HEK293T (cell line): ENCODE data around the gene MGST2.

Source experiments
- CTCF ChIA-PET: fragments of 350-600 bp; formaldehyde crosslinking; extraction: SDS; loops from one replicate; lab custom pipeline; 2021; ENCODE audit warnings: antibody characterized with exemption, inconsistent platforms; lab: Yijun Ruan, JAX
- POLR2A ChIA-PET: fragments of 350-600 bp; formaldehyde crosslinking; extraction: SDS; loops from one replicate; lab custom pipeline; 2020; ENCODE audit warnings: antibody characterized with exemption, inconsistent platforms; lab: Yijun Ruan, JAX
- DNase-seq: peaks from one replicate; pipeline ENCODE4 v3.0.0; 2012; ENCODE audit warnings: mixed read lengths; ENCODE audit errors: extremely low spot score
- ARNT ChIP-seq: fragments of 450-650 bp; IDR thresholded peaks from 2 replicates; pipeline ENCODE4 v1.6.1; 2017; ENCODE audit warnings: mild to moderate bottlenecking
- BHLHE40 ChIP-seq: fragments of 450-650 bp; IDR thresholded peaks from 2 replicates; pipeline ENCODE4 v1.6.1; 2016; ENCODE audit warnings: mild to moderate bottlenecking, moderate library complexity, borderline replicate concordance
- CTBP1 ChIP-seq: fragments of 450-650 bp; IDR thresholded peaks from 2 replicates; pipeline ENCODE4 v1.6.1; 2016; ENCODE audit warnings: borderline replicate concordance
- ELF4 ChIP-seq: fragments of 450-650 bp; IDR thresholded peaks from 2 replicates; pipeline ENCODE4 v1.6.1; 2017; ENCODE audit warnings: antibody characterized with exemption
- FOXA1 ChIP-seq: fragments of 450-650 bp; IDR thresholded peaks from 2 replicates; pipeline ENCODE4 v1.6.1; 2016; ENCODE audit warnings: mild to moderate bottlenecking
- FOXK2 ChIP-seq: fragments of 450-650 bp; IDR thresholded peaks from 2 replicates; pipeline ENCODE4 v1.6.1; 2016; ENCODE audit warnings: mild to moderate bottlenecking
- FOXM1 ChIP-seq: fragments of 450-650 bp; IDR thresholded peaks from 2 replicates; pipeline ENCODE4 v1.6.1; 2017; ENCODE audit warnings: mild to moderate bottlenecking, borderline replicate concordance
- HDGF ChIP-seq: fragments of 450-650 bp; IDR thresholded peaks from 2 replicates; pipeline ENCODE4 v1.6.1; 2017; ENCODE audit warnings: antibody characterized with exemption, borderline replicate concordance
- L3MBTL2 ChIP-seq: fragments of 450-650 bp; conservative IDR thresholded peaks from 2 replicates; pipeline ENCODE4 v1.6.1; 2016; ENCODE audit warnings: mild to moderate bottlenecking
- LEF1 ChIP-seq: fragments of 450-650 bp; IDR thresholded peaks from 2 replicates; pipeline ENCODE4 v1.6.1; 2017; ENCODE audit warnings: mild to moderate bottlenecking, borderline replicate concordance
- NFRKB ChIP-seq: fragments of 450-650 bp; IDR thresholded peaks from 2 replicates; pipeline ENCODE4 v1.6.1; 2016; ENCODE audit warnings: mild to moderate bottlenecking, moderate library complexity
- SP1 ChIP-seq: fragments of 450-650 bp; IDR thresholded peaks from 2 replicates; pipeline ENCODE4 v1.6.1; 2017
- SUZ12 ChIP-seq: fragments of 450-650 bp; IDR thresholded peaks from 2 replicates; pipeline ENCODE4 v1.6.1; 2016; ENCODE audit warnings: mild to moderate bottlenecking
- TARDBP ChIP-seq: fragments of 450-650 bp; IDR thresholded peaks from 2 replicates; pipeline ENCODE4 v1.6.1; 2016
- ZNF384 ChIP-seq: fragments of 450-650 bp; IDR thresholded peaks from 2 replicates; pipeline ENCODE4 v1.6.1; 2016
- TF ChIP-seq, protein P1 (sequence below): fragments of 450-650 bp; IDR thresholded peaks from 2 replicates; pipeline ENCODE4 v1.6.1; 2016

MGST2 gene

DNA sequence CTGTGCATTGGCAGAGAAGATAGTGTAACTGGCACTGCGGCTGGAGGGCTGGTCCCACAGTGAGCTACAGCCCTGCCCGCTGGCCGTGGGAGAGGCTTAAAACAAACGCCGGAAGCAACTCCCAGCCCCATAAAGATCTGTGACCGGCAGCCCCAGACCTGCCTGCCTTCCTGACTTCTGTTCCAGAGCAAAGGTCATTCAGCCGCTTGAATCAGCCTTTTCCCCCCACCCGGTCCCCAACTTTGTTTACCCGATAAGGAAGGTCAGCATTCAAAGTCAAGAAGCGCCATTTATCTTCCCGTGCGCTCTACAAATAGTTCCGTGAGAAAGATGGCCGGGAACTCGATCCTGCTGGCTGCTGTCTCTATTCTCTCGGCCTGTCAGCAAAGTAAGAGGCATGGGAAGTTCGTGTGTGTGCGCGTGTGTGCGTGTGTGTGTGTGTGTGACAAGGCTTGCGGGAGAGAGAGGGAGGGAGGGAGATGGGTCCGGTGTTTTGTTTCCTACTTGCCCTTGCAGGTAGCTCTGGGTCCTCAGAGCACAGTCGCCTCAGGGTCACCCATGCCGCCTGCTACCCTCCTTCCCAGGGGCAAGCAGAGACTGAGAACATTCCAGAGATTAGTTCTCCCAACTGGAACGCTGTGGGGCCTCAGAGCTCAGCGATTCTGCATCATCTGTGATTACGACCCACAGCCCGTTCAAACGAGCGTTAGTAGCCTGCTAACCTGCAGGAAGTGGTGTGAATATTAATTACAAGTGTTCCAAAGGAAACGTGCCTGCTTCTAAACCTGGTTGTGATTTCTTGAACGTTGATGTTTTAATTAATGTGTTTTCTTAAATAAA lies at the start of gene MGST2:
Gene MGST2, plus strand, starts transcription at position 130 of the 840 bp plus-strand sequence. Its CDS starts 201 bp downstream, at position 331.
- ChIA-PET POLR2A (interaction anchor here (0.9 to 1.9 kb wide), 18 partner anchors 8 to 708 kb away, joined by 3 to 19 read pairs (median 4); partner anchors contain the start of genes SCOC and SETD7), CTCF (interaction anchor here (0.5 to 3.3 kb wide), 11 partner anchors 9 to 664 kb away, joined by 3 to 33 read pairs (median 3); no protein-coding TSS in a partner anchor)
- peak; percentile 58 for DNase-seq
- TF ChIP-seq L3MBTL2 (peak; percentile 41), FOXA1 (no peak)
- TF ChIP-seq, protein P1, sequence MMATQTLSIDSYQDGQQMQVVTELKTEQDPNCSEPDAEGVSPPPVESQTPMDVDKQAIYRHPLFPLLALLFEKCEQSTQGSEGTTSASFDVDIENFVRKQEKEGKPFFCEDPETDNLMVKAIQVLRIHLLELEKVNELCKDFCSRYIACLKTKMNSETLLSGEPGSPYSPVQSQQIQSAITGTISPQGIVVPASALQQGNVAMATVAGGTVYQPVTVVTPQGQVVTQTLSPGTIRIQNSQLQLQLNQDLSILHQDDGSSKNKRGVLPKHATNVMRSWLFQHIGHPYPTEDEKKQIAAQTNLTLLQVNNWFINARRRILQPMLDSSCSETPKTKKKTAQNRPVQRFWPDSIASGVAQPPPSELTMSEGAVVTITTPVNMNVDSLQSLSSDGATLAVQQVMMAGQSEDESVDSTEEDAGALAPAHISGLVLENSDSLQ = peak; percentile 60

DNA sequence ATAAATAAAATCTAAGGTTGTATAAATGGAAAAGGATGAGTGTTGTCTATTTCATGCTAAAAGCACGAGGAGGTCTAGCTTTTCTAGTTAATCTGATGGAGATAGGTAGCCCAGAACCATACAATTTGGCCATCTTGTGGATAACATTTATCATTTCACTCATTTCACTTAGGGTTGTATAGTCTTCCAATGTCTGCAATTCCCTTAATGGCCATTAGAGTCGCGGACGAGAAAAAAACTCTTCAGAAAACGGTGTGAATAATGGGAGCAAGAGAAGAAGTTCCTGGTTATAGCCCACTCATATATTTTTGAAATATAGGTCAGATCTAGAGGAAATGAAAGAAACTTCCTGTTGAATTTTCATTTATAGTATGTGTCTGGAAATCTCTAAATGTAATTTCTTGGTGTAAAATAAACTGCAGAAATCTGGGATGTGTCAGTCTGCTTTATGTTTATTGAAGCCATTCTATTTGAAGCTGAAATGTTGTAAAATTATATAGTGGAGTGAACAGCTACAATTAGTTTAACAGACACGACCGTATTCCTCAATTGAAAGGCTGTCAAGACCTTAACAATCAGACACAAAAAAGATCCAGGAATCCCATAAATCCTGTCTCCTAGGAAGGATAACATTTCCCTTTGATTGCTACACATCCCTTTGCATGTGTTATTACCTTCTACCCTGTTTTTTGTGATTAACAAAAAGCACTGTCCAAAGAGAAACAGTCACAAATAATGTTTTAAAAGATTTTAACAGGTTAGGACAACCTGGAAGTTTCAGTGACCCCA lies 47.7 kb upstream of the MGST2 start:
- ChIA-PET CTCF (interaction anchor here (0.7 to 1.9 kb wide), 5 partner anchors 11 to 117 kb away, joined by 3 to 10 read pairs (median 3); no protein-coding TSS in a partner anchor), POLR2A (interaction anchor here (1.3 kb wide), 1 partner anchor 61 kb away, joined by 8 read pairs; no protein-coding TSS in a partner anchor)
- DNase-seq = no peak
- TF ChIP-seq LEF1 (no peak), FOXK2 (no peak), ELF4 (no peak), ZNF384 (peak; percentile 39; the same call in 1 of the 2 replicates)

DNA sequence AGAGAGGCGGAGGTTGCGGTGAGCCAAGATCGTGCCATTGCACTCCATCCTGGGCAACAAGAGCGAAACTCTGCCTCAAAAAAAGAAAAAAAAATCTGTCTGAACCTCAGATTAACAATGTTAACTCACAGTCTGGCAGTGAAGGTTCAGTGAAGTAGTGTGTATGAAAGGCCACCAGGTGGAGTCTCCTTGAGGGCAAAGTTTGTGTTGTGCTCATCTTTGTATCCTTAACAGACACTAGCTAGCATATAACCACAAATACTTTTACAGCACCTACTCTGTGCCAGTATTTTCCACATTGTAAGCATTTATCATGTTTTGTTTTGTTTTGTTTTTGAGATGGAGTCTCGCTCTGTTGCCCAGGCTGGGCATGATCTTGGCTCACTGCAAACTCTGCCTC lies 46.0 kb upstream of the MGST2 start:
- ChIA-PET CTCF (interaction anchor here (0.7 to 2.2 kb wide), 11 partner anchors 10 to 37 kb away, joined by 3 to 20 read pairs (median 5); no protein-coding TSS in a partner anchor), POLR2A (interaction anchor here (0.8 kb wide), 1 partner anchor 63 kb away, joined by 3 read pairs; the partner anchor contains the start of gene SETD7)
- peak; percentile 45 for DNase-seq
- TF ChIP-seq BHLHE40 (no peak), CTBP1 (no peak)

DNA sequence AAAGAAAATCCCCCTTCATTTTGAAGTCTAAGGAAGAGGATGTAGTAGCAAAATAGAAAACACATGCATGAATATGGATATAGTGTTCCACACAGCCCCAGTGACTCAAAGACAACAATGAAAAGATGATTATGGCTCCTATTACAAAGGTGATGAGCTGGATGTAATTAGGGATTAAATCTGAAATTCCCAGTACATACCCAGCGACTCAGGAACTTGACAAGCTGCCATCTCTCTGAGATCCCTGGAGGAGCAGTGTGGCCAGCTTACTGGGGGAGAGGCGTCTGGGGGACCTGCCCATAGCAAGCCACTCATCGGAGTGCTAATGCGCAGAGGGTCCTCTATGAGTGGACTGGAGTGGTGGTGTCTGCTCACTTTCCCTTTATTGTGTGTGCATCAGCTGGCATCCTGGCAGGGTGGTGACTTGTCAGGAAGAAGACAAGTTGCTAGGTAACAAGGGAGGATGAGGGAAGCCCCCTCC lies 42.7 kb upstream of the MGST2 start:
- DNase-seq = no peak
- ChIA-PET POLR2A (no interaction called here), CTCF (interaction anchor here (0.6 to 1.1 kb wide), 4 partner anchors 20 to 127 kb away, joined by 3 to 4 read pairs (median 3); no protein-coding TSS in a partner anchor)
- no peak for TF ChIP-seq TARDBP
- TF ChIP-seq BHLHE40 = no peak
- TF ChIP-seq ZNF384 = no peak
- TF ChIP-seq FOXA1 = no peak
- no peak for TF ChIP-seq LEF1
- TF ChIP-seq CTBP1 = no peak
- TF ChIP-seq, protein P1 = no peak
- no peak for TF ChIP-seq HDGF
- no peak for TF ChIP-seq FOXK2
- TF ChIP-seq SP1 = no peak

DNA sequence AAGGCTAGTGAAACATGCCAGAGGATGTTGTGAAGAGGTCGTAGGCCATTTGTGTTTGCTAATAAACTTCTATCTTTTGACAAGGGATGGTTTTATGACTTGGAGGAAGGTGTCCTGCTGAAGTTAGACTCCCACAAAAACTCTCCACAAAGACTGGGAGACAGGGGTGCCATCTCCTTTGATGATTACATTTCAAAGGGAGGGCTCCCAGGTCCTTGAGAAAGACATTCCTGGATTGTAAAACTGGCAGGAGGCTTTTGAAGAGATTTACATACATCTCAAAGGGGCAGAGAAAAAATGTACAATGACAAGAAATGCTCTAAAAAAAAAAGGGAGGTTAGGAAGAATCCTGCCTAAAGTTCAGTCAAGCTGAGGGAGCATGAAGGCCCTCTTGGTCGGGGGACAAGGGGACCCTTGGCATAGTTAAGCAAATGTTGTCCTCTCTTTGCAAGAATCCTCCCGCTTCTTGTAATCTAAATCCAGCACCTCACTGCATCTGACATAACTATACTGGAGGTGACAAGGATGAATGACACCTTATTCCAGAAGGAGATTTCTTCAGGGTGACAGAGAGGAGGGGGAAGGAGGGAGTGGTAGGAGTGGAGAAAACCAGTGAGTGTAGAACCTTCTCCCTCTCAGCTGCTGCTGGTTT lies 41.1 kb upstream of the MGST2 start:
- CTCF ChIA-PET = interaction anchor here (1.7 kb wide), 1 partner anchor 9 kb away, joined by 8 read pairs; no protein-coding TSS in a partner anchor
- POLR2A ChIA-PET = interaction anchor here (1.9 kb wide), 1 partner anchor 68 kb away, joined by 5 read pairs; the partner anchor contains the start of gene SETD7
- DNase-seq = no peak
- TF ChIP-seq FOXK2 (no peak), FOXA1 (no peak), ZNF384 (no peak), SUZ12 (no peak), FOXM1 (no peak), LEF1 (no peak), ARNT (no peak), CTBP1 (no peak), L3MBTL2 (no peak), HDGF (no peak), NFRKB (no peak), BHLHE40 (no peak), ELF4 (no peak)
- TF ChIP-seq, protein P1 = no peak

DNA sequence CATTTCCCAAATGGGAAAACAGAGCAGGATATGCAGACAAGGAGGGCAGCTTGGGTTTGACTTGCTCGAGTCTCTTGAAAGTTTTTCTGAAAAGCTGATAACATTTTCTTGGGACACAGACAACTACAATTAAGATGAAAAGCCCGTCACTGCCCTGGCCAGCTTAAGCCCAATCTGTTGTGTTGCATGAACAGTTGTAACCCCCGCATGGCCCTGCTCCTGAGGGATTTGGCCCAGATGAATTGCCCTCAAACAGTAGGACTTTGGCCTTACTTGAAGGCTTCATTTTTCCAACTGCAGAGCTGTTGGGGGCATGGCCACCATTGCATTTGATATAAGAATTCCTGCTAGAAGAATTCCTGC lies 40.5 kb upstream of the MGST2 start:
- CTCF ChIA-PET = interaction anchor here (1.7 kb wide), 1 partner anchor 9 kb away, joined by 8 read pairs; no protein-coding TSS in a partner anchor

More for the DNA sequence above, 40.5 kb upstream of the MGST2 start:
- TF ChIP-seq TARDBP = no peak
- TF ChIP-seq L3MBTL2 = no peak
- no peak for TF ChIP-seq ELF4
- no peak for TF ChIP-seq SP1
- no peak for TF ChIP-seq LEF1
- TF ChIP-seq SUZ12 = no peak
- TF ChIP-seq FOXA1 = no peak
- TF ChIP-seq BHLHE40 = no peak
- TF ChIP-seq HDGF = no peak
- TF ChIP-seq ARNT = no peak
- TF ChIP-seq, protein P1 = no peak
- TF ChIP-seq ZNF384 = no peak
- no peak for TF ChIP-seq FOXM1
- DNase-seq = no peak
- POLR2A ChIA-PET = interaction anchor here (1.9 kb wide), 1 partner anchor 69 kb away, joined by 5 read pairs; the partner anchor contains the start of gene SETD7
